ENCODE measurements around the gene PTPRN2.

DNA sequence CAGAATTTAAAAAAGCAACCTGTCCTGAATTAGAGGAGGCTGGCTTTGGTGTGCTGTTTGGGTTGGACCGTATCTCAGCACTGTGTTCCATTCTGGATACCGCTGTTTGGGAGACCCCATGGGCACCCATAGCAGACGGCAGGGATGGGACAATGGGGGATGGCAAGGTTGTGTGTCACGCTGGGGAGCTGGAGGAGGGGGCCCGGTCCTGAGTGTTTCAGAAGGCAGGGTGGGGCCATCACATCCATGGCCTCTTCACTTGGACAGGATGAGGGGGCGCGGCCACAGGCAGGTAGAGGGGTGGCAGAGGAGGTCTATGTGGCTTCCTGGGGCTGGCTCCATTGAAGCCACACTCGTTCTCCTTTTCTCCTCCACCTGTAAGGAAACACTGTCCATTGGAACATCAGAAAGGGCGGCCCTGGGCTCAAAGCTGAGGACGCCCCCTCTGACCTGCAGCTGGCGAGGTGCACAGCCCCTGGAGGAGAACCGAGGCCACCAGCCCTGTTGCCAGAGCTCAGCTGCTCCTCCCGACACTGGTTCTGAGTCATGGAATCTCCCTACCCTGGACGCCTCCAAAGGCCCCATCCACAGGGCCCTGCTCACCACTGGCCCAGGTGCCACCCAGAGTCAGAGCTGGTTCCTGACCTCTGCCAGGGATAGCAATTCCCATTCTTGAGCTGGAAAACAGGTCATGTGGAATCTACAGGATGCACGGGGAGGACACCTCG is 663.6 kb downstream of the PTPRN2 start:
- TF ChIP-seq CTCF (IDR thresholded peaks at IDR 0.05 in 2 of 3, conservative IDR thresholded peaks at IDR 0.05 in 1 of 3; ENCODE audit: borderline replicate concordance in 1 of 3, insufficient read depth in 1 of 3, low read depth in 2 of 3, low read length in 2 of 3) = no peak
- TF ChIP-seq JUND (IDR thresholded peaks at IDR 0.05) = no peak
- no peak for TF ChIP-seq RAD21 (IDR thresholded peaks at IDR 0.05; ENCODE audit: low read depth)
- no peak for TF ChIP-seq MAX (IDR thresholded peaks at IDR 0.05)
- TF ChIP-seq EZH2 (IDR thresholded peaks at IDR 0.05) = no peak
- TF ChIP-seq ELF1 (IDR thresholded peaks at IDR 0.05; ENCODE audit: borderline replicate concordance, low read depth) = no peak
- TF ChIP-seq POLR2A (IDR thresholded peaks at IDR 0.05; ENCODE audit: borderline replicate concordance, extremely low read depth, insufficient read depth, insufficient read length) = no peak
- no peak for TF ChIP-seq EZH2phosphoT487 (IDR thresholded peaks at IDR 0.05; ENCODE audit: borderline replicate concordance)
- no peak for TF ChIP-seq POLR2AphosphoS5 (IDR thresholded peaks at IDR 0.05; ENCODE audit: low read depth, low read length)
- TF ChIP-seq, protein P1, sequence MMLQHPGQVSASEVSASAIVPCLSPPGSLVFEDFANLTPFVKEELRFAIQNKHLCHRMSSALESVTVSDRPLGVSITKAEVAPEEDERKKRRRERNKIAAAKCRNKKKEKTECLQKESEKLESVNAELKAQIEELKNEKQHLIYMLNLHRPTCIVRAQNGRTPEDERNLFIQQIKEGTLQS (IDR thresholded peaks at IDR 0.05) = no peak
- no peak for TF ChIP-seq FOSL1 (IDR thresholded peaks at IDR 0.05; ENCODE audit: low read depth)
- TF ChIP-seq SRF (IDR thresholded peaks at IDR 0.05; ENCODE audit: low read depth) = no peak
- no peak for TF ChIP-seq ZNF274 (IDR thresholded peaks at IDR 0.05; ENCODE audit: low read depth, low read length)
- TF ChIP-seq, protein P2, sequence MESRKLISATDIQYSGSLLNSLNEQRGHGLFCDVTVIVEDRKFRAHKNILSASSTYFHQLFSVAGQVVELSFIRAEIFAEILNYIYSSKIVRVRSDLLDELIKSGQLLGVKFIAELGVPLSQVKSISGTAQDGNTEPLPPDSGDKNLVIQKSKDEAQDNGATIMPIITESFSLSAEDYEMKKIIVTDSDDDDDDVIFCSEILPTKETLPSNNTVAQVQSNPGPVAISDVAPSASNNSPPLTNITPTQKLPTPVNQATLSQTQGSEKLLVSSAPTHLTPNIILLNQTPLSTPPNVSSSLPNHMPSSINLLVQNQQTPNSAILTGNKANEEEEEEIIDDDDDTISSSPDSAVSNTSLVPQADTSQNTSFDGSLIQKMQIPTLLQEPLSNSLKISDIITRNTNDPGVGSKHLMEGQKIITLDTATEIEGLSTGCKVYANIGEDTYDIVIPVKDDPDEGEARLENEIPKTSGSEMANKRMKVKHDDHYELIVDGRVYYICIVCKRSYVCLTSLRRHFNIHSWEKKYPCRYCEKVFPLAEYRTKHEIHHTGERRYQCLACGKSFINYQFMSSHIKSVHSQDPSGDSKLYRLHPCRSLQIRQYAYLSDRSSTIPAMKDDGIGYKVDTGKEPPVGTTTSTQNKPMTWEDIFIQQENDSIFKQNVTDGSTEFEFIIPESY (IDR thresholded peaks at IDR 0.05; ENCODE audit: extremely low read depth, insufficient replicate concordance, low read length) = no peak
